Measurements from ENCODE around the gene ENDOV.

- TF ChIP-seq CTCF (IDR thresholded peaks at IDR 0.05) (no peak), POLR2A (IDR thresholded peaks at IDR 0.05) (no peak)
Measured at GRCh38 chr17:80380555-80381002, 34.4 kb upstream of the ENDOV start.

Measured in body of pancreas (tissue), 4 donors.